WTC11 (cell line): Measurements from ENCODE around the gene ZNF496. TPM values are rescaled to one million over a fixed set of nuclear protein-coding genes. Genes with fewer than 3 reads are reported as not detected.

ENCODE experiments used
- ATAC-seq: fragments of 200-7000 bp; cut with Tn5 transposase; 2 replicates; pipeline ENCODE4 v1.10.0; 2021; ENCODE audit warnings: mild to moderate bottlenecking, moderate library complexity
- CTCF ChIA-PET: fragments of 300-600 bp; sonication (Branson Sonifier 250); formaldehyde crosslinking; loops from one replicate; lab custom pipeline; 2021; ENCODE audit warnings: antibody characterized with exemption; lab: Charles Lee
- POLR2A ChIA-PET: fragments of 350-600 bp; sonication (Branson Sonifier 250); formaldehyde crosslinking; loops from one replicate; lab custom pipeline; 2021; ENCODE audit warnings: antibody characterized with exemption; lab: Charles Lee
- DNase-seq: peaks from one replicate; pipeline ENCODE4 v3.0.0; 2021; ENCODE audit warnings: low spot score
- H3K27ac Mint-ChIP-seq: 2 replicates; pipeline ENCODE4 v1.8.0; 2021; ENCODE audit warnings: mixed read lengths
- H3K27me3 Mint-ChIP-seq: 2 replicates; pipeline ENCODE4 v1.8.0; 2021; ENCODE audit warnings: low read depth, mild to moderate bottlenecking, moderate library complexity, mixed read lengths
- H3K36me3 Mint-ChIP-seq: 2 replicates; pipeline ENCODE4 v1.8.0; 2021; ENCODE audit warnings: mixed read lengths
- H3K4me1 Mint-ChIP-seq: 2 replicates; pipeline ENCODE4 v1.8.0; 2022; ENCODE audit warnings: mixed read lengths
- H3K4me3 Mint-ChIP-seq: 2 replicates; pipeline ENCODE4 v1.8.0; 2021; ENCODE audit warnings: mild to moderate bottlenecking, moderate library complexity, mixed read lengths
- H3K9me3 Mint-ChIP-seq: 2 replicates; pipeline ENCODE4 v1.8.0; 2021; ENCODE audit warnings: mixed read lengths
- ARID4B ChIP-seq: sonication (generic); formaldehyde crosslinking; IDR thresholded peaks from 2 replicates; pipeline ENCODE4 v1.8.0; 2023; ENCODE audit warnings: missing genetic modification reagents, mild to moderate bottlenecking, borderline replicate concordance
- CBFB ChIP-seq: sonication (generic); formaldehyde crosslinking; IDR thresholded peaks from 2 replicates; pipeline ENCODE4 v1.8.1; 2022; ENCODE audit warnings: mild to moderate bottlenecking, low read depth, missing genetic modification reagents
- CREM ChIP-seq: sonication (generic); formaldehyde crosslinking; IDR thresholded peaks from 2 replicates; pipeline ENCODE4 v1.8.1; 2022; ENCODE audit warnings: mild to moderate bottlenecking, missing genetic modification reagents, moderate library complexity
- ETV6 ChIP-seq: sonication (generic); formaldehyde crosslinking; IDR thresholded peaks from 2 replicates; pipeline ENCODE4 v1.8.1; 2022; ENCODE audit warnings: mild to moderate bottlenecking, missing genetic modification reagents
- HMGXB4 ChIP-seq: sonication (generic); formaldehyde crosslinking; IDR thresholded peaks from 2 replicates; pipeline ENCODE4 v1.8.1; 2023; ENCODE audit warnings: mild to moderate bottlenecking, moderate library complexity, missing genetic modification reagents
- IRF1 ChIP-seq: sonication (generic); formaldehyde crosslinking; IDR thresholded peaks from 2 replicates; pipeline ENCODE4 v1.8.0; 2023; ENCODE audit warnings: missing genetic modification reagents
- JAZF1 ChIP-seq: fragments of 250-450 bp; sonication (Bioruptor Pico); IDR thresholded peaks from 2 replicates; pipeline ENCODE4 v1.9.0; 2021; ENCODE audit warnings: moderate library complexity, mild to moderate bottlenecking, inconsistent platforms
- MLX ChIP-seq: sonication (generic); formaldehyde crosslinking; IDR thresholded peaks from 2 replicates; pipeline ENCODE4 v1.8.1; 2023; ENCODE audit warnings: mild to moderate bottlenecking, missing genetic modification reagents, moderate library complexity
- MYBL2 ChIP-seq: sonication (generic); formaldehyde crosslinking; IDR thresholded peaks from 2 replicates; pipeline ENCODE4 v1.8.1; 2023; ENCODE audit warnings: mild to moderate bottlenecking, moderate library complexity, missing genetic modification reagents
- NFATC4 ChIP-seq: fragments of 250-450 bp; sonication (Bioruptor Pico); IDR thresholded peaks from 2 replicates; pipeline ENCODE4 v1.9.0; 2021; ENCODE audit warnings: mild to moderate bottlenecking
- NFE2L1 ChIP-seq: sonication (generic); formaldehyde crosslinking; IDR thresholded peaks from 2 replicates; pipeline ENCODE4 v1.8.1; 2023; ENCODE audit warnings: missing genetic modification reagents
- NR3C1 ChIP-seq: sonication (generic); formaldehyde crosslinking; conservative IDR thresholded peaks from 2 replicates; pipeline ENCODE4 v1.8.1; 2023; ENCODE audit warnings: low read depth, mild to moderate bottlenecking, missing genetic modification reagents
- SOX15 ChIP-seq: fragments of 250-450 bp; sonication (Bioruptor Pico); IDR thresholded peaks from 2 replicates; pipeline ENCODE4 v1.9.0; 2021; ENCODE audit warnings: mild to moderate bottlenecking
- TEAD4 ChIP-seq: sonication (generic); formaldehyde crosslinking; IDR thresholded peaks from 2 replicates; pipeline ENCODE4 v1.8.0; 2022; ENCODE audit warnings: mild to moderate bottlenecking, missing genetic modification reagents
- USF1 ChIP-seq: sonication (generic); formaldehyde crosslinking; IDR thresholded peaks from 2 replicates; pipeline ENCODE4 v1.8.0; 2022; ENCODE audit warnings: mild to moderate bottlenecking, missing genetic modification reagents
- ZBTB21 ChIP-seq: sonication (generic); formaldehyde crosslinking; IDR thresholded peaks from 2 replicates; pipeline ENCODE4 v1.8.1; 2023; ENCODE audit warnings: mild to moderate bottlenecking, missing genetic modification reagents, borderline replicate concordance
- ZNF219 ChIP-seq: sonication (generic); formaldehyde crosslinking; IDR thresholded peaks from 2 replicates; pipeline ENCODE4 v1.8.0; 2023; ENCODE audit warnings: missing genetic modification reagents, mild to moderate bottlenecking, borderline replicate concordance
- ZNF281 ChIP-seq: sonication (generic); formaldehyde crosslinking; IDR thresholded peaks from 2 replicates; pipeline ENCODE4 v1.8.0; 2023; ENCODE audit warnings: mild to moderate bottlenecking, missing genetic modification reagents
- ZNF416 ChIP-seq: fragments of 250-450 bp; sonication (Bioruptor Pico); IDR thresholded peaks from 2 replicates; pipeline ENCODE4 v1.9.0; 2021; ENCODE audit warnings: mild to moderate bottlenecking, inconsistent platforms
- ZNF423 ChIP-seq: fragments of 250-450 bp; sonication (Bioruptor Pico); IDR thresholded peaks from 2 replicates; pipeline ENCODE4 v2.1.2; 2022; ENCODE audit warnings: mild to moderate bottlenecking, moderate library complexity
- total RNA-seq: library from RNA; stranded (reverse); gene quantifications from 3 replicates; pipeline ENCODE4 v1.2.3, GENCODE V29; 2021

ZNF496 gene
- total RNA-seq, 1 experiment from 2014 or later, result 88.3 TPM

GRCh38 chr1:247350587-247350986, 18.9 kb upstream of the ZNF496 start (continued):
- TF ChIP-seq ARID4B, result no peak
- TF ChIP-seq, all 79 proteins: peak for 0

GRCh38 chr1:247347477-247348222, 16.0 kb upstream of the ZNF496 start:
- ATAC-seq, result peak; percentile 63
- POLR2A ChIA-PET, result interaction anchor here (1.6 to 1.7 kb wide), 2 partner anchors 15 to 17 kb away, joined by 4 to 5 read pairs; no protein-coding TSS in a partner anchor
- Mint-ChIP-seq H3K4me3 (peak overlapping the region; percentile 64), H3K27ac (no peak overlapping the region), H3K4me1 (peaks cover 15% of the 10 kb centered on the region), H3K36me3 (peaks cover 3% of the 10 kb centered on the region; the same call in 1 of the 2 replicates), H3K9me3 (no peaks in the 10 kb centered on the region), H3K27me3 (peaks cover 18% of the 10 kb centered on the region)
- DNase-seq, result peak; percentile 63
- CTCF ChIA-PET, result interaction anchor here (0.6 to 1.7 kb wide), 7 partner anchors 10 to 83 kb away, joined by 3 to 9 read pairs (median 5); no protein-coding TSS in a partner anchor
- TF ChIP-seq USF1 (CRISPR knock-in tag), result no peak
- TF ChIP-seq ZNF219 (CRISPR knock-in tag), result no peak
- TF ChIP-seq IRF1 (CRISPR knock-in tag), result no peak

GRCh38 chr1:247345881-247346280, 14.2 kb upstream of the ZNF496 start:
- no peak overlapping the region for H3K27ac Mint-ChIP-seq
- H3K27me3 Mint-ChIP-seq, result peaks cover 4% of the 10 kb centered on the region; the same call in 1 of the 2 replicates
- peaks cover 11% of the 10 kb centered on the region for H3K36me3 Mint-ChIP-seq
- DNase-seq, result no peak
- ChIA-PET POLR2A (no interaction called here), CTCF (interaction anchor here (0.7 kb wide), 1 partner anchor 141 kb away, joined by 3 read pairs; no protein-coding TSS in a partner anchor)
- no peak overlapping the region for H3K4me3 Mint-ChIP-seq
- no peaks in the 10 kb centered on the region for H3K9me3 Mint-ChIP-seq
- no peak for ATAC-seq
- H3K4me1 Mint-ChIP-seq, result peaks cover 17% of the 10 kb centered on the region
- TF ChIP-seq SOX15 (CRISPR knock-in tag) (no peak), IRF1 (CRISPR knock-in tag) (no peak), ZNF281 (CRISPR knock-in tag) (no peak), ZNF423 (CRISPR knock-in tag) (no peak), TEAD4 (no peak), ZNF416 (no peak), NR3C1 (no peak), CREM (CRISPR knock-in tag) (no peak), MLX (no peak), CBFB (no peak), NFATC4 (CRISPR knock-in tag) (no peak), ETV6 (CRISPR knock-in tag) (no peak), ZBTB21 (no peak), MYBL2 (CRISPR knock-in tag) (no peak), JAZF1 (CRISPR knock-in tag) (no peak), NFE2L1 (no peak), HMGXB4 (no peak)
